Karpas-422 (cell line): ENCODE measurements around the gene PTPRK. TPM values are rescaled to one million over a fixed set of nuclear protein-coding genes. Genes with fewer than 3 reads are reported as not detected.

Source experiments
- DNase-seq: peaks from one replicate; pipeline ENCODE4 v3.0.0-alpha.2; 2015
- H2AFZ ChIP-seq: fragments of 200-600 bp; sonication (generic); 2 replicates; pipeline ENCODE4 v1.6.1; 2014; ENCODE audit warnings: antibody characterized with exemption, low read length, mixed read lengths
- H3K27ac ChIP-seq: fragments of 200-600 bp; sonication (generic); 2 replicates; pipeline ENCODE4 v1.5.1; 2014; ENCODE audit warnings: mild to moderate bottlenecking, low read length, moderate library complexity
- H3K27me3 ChIP-seq: fragments of 200-600 bp; sonication (generic); 2 replicates; pipeline ENCODE4 v1.6.1; 2014; ENCODE audit warnings: low read length, mixed read lengths
- H3K36me3 ChIP-seq: fragments of 200-600 bp; sonication (generic); 2 replicates; pipeline ENCODE4 v1.6.1; 2014; ENCODE audit warnings: low read length, mixed read lengths; ENCODE audit not compliant: insufficient read depth
- H3K4me1 ChIP-seq: fragments of 200-600 bp; sonication (generic); 2 replicates; pipeline ENCODE4 v1.6.1; 2014; ENCODE audit warnings: mild to moderate bottlenecking, low read length, mixed read lengths
- H3K4me2 ChIP-seq: fragments of 200-600 bp; sonication (generic); 2 replicates; pipeline ENCODE4 v1.6.1; 2014; ENCODE audit warnings: low read length, low read depth, mild to moderate bottlenecking; ENCODE audit not compliant: poor library complexity, severe bottlenecking
- H3K4me3 ChIP-seq: fragments of 200-600 bp; sonication (generic); 2 replicates; pipeline ENCODE4 v1.5.1; 2014; ENCODE audit warnings: mild to moderate bottlenecking, antibody characterized with exemption, low read length, mixed read lengths
- H3K79me2 ChIP-seq: fragments of 200-600 bp; sonication (generic); 2 replicates; pipeline ENCODE4 v1.6.1; 2014; ENCODE audit warnings: mild to moderate bottlenecking, low read length, mixed read lengths
- H3K9ac ChIP-seq: fragments of 200-600 bp; sonication (generic); 2 replicates; pipeline ENCODE4 v1.6.0; 2014; ENCODE audit warnings: low read length
- H3K9me2 ChIP-seq: fragments of 200-600 bp; sonication (generic), shearing (Covaris generic); replicated peaks from 2 replicates; pipeline ENCODE4 v1.6.0; 2014; ENCODE audit warnings: mild to moderate bottlenecking, low read length, moderate library complexity; ENCODE audit not compliant: insufficient read depth
- H3K9me3 ChIP-seq: fragments of 300-700, 200-600 bp; sonication (generic); 2 replicates; pipeline ENCODE4 v1.6.1; 2014; ENCODE audit warnings: low read length, mixed read lengths
- H4K20me1 ChIP-seq: fragments of 200-600 bp; sonication (generic); 2 replicates; pipeline ENCODE4 v1.6.1; 2014; ENCODE audit warnings: mild to moderate bottlenecking, antibody characterized with exemption, low read length, low read depth; ENCODE audit not compliant: insufficient read depth
- total RNA-seq: library from RNA; depleted of rRNA; stranded (reverse); fragments of >200 nt; shearing (Covaris generic); gene quantifications from 2 replicates; pipeline ENCODE4 v1.2.3, GENCODE V29; 2014; ENCODE audit warnings: low replicate concordance

PTPRK gene
- total RNA-seq, 1 experiment from 2014 or later: 0.04 TPM

DNA sequence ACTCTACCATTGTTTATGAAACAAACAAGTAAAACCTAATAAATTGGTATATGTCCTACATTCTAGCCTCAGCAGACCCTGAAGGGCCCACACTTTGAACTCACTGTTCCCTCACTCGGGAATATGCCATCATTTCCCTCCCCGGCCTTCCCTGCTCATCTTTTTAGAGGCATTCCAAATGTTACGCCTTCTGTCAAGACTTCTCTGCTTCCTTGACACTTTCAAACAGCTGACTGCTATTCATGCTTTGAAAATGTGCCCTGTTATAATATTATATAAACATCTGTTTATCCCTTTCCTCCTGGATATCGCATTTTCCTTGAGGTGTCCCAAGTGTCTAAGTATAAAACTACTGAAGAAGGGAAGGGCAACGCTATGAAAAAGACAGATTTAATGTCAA, 370.0 kb downstream of the PTPRK start:
- no peak overlapping the region for H3K4me2 ChIP-seq
- H3K9ac ChIP-seq: no peak overlapping the region
- H3K27ac ChIP-seq: no peak overlapping the region
- H4K20me1 ChIP-seq: no peaks in the 10 kb centered on the region
- no peaks in the 10 kb centered on the region for H3K4me1 ChIP-seq
- DNase-seq: no peak
- H3K36me3 ChIP-seq: no peaks in the 10 kb centered on the region
- no peaks in the 10 kb centered on the region for H3K9me2 ChIP-seq
- H3K4me3 ChIP-seq: no peak overlapping the region
- no peak overlapping the region for H2AFZ ChIP-seq
- no peaks in the 10 kb centered on the region for H3K27me3 ChIP-seq
- H3K9me3 ChIP-seq: no peaks in the 10 kb centered on the region; the same call in 1 of the 2 replicates
- no peaks in the 10 kb centered on the region for H3K79me2 ChIP-seq

DNA sequence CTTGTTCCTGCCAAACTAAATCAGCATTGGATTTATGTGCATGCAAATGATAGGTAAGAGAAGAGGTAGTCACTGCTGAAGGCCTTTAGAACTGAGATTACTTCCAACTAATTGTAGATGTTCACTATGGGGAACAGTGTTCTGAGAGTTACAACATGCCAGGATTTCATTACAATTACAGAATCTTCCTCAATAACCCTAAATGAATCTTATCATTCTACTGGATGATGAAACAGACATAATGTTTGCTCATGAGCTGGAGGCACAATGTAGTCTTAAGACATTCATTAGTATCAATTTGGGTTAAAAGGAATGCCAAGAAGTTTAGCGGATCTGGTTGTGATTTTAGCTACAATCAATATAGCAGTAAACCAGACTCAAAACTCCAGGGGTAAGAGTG, 370.6 kb downstream of the PTPRK start:
- Histone ChIP-seq H3K27me3 (no peaks in the 10 kb centered on the region), H2AFZ (no peak overlapping the region), H3K4me3 (no peak overlapping the region), H3K9me3 (no peaks in the 10 kb centered on the region; the same call in none of the 2 replicates), H3K9ac (no peak overlapping the region), H3K36me3 (no peaks in the 10 kb centered on the region), H3K9me2 (no peaks in the 10 kb centered on the region), H3K27ac (no peak overlapping the region), H3K4me1 (no peaks in the 10 kb centered on the region), H4K20me1 (no peaks in the 10 kb centered on the region), H3K4me2 (no peak overlapping the region), H3K79me2 (no peaks in the 10 kb centered on the region)
- DNase-seq: no peak

DNA sequence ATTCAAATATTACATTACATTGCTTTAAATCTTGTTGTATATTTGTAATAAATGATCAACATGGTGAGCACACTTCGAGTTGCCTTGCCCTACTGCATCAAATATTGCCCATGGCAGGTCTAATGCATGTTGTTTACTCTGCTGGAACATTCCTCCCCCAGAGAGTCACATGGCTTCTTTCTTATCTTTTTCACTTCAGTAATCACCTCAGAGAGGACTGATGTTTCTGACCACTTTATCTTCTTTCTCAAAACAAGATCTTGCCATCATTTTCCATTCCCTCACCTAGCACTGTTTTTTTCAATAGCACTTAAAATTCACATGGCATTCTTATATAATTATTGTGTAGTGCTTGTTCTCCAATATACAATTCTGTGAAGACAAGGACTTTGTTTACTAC, 376.1 kb downstream of the PTPRK start:
- H3K9ac ChIP-seq: no peak overlapping the region
- no peak overlapping the region for H2AFZ ChIP-seq
- no peaks in the 10 kb centered on the region; the same call in none of the 2 replicates for H3K9me3 ChIP-seq
- H3K4me1 ChIP-seq: no peaks in the 10 kb centered on the region
- H3K27ac ChIP-seq: no peak overlapping the region
- H4K20me1 ChIP-seq: no peaks in the 10 kb centered on the region
- no peak overlapping the region for H3K4me3 ChIP-seq
- no peaks in the 10 kb centered on the region for H3K9me2 ChIP-seq
- DNase-seq: no peak
- no peaks in the 10 kb centered on the region for H3K36me3 ChIP-seq
- H3K79me2 ChIP-seq: no peaks in the 10 kb centered on the region
- no peak overlapping the region for H3K4me2 ChIP-seq
- no peaks in the 10 kb centered on the region for H3K27me3 ChIP-seq

DNA sequence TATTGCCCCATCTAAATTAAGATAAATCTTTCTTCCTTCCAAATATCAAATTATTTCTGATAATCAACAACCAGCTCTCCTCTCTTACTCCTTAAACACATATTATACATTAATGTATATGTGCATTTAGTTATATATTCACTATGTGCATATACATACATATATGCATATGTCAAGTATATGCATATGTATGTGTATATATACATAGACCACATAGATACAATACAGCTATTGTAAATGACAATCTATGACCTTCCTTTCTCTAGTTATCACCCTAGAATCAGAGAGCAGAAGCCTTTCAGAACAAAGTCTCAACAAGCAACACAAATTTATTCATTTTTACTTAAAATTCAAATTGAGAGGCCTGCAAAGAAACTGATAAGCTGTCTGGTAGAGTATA, 378.5 kb downstream of the PTPRK start:
- no peaks in the 10 kb centered on the region for H3K27me3 ChIP-seq
- no peak overlapping the region for H3K4me2 ChIP-seq
- peaks cover 3% of the 10 kb centered on the region for H3K9me3 ChIP-seq
- no peaks in the 10 kb centered on the region for H3K4me1 ChIP-seq
- H3K9me2 ChIP-seq: no peaks in the 10 kb centered on the region
- no peaks in the 10 kb centered on the region for H3K36me3 ChIP-seq
- no peak overlapping the region for H3K9ac ChIP-seq
- H3K79me2 ChIP-seq: no peaks in the 10 kb centered on the region
- H4K20me1 ChIP-seq: no peaks in the 10 kb centered on the region
- no peak overlapping the region for H3K27ac ChIP-seq
- no peak overlapping the region for H3K4me3 ChIP-seq
- no peak for DNase-seq
- H2AFZ ChIP-seq: no peak overlapping the region

DNA sequence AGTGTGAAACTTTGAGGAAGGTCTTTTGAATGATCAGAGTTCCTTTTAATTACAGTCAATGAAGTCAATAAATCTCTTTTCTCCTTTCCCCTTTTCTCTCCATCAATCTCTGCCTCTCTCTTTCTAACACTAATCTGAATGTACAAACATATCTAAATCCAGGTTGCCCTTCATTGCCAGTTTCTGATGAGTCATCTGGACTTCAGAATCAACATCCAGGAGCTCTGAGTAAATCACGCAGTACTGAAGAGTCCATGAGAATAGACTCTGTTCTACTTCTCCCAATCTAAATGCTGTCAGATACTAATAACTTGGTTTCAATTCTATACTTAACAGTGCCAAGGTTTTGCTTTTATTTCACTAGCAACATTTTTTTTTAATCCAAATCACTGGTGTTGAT, 380.9 kb downstream of the PTPRK start:
- H3K4me2 ChIP-seq: no peak overlapping the region
- H3K9me2 ChIP-seq: no peaks in the 10 kb centered on the region
- H3K36me3 ChIP-seq: no peaks in the 10 kb centered on the region
- no peaks in the 10 kb centered on the region for H4K20me1 ChIP-seq
- no peak overlapping the region for H3K4me3 ChIP-seq
- no peaks in the 10 kb centered on the region for H3K27me3 ChIP-seq
- H3K79me2 ChIP-seq: no peaks in the 10 kb centered on the region
- H3K27ac ChIP-seq: no peak overlapping the region
- no peak for DNase-seq
- no peak overlapping the region for H2AFZ ChIP-seq
- H3K4me1 ChIP-seq: no peaks in the 10 kb centered on the region
- no peak overlapping the region for H3K9ac ChIP-seq
- peaks cover 3% of the 10 kb centered on the region; the same call in 1 of the 2 replicates for H3K9me3 ChIP-seq

DNA sequence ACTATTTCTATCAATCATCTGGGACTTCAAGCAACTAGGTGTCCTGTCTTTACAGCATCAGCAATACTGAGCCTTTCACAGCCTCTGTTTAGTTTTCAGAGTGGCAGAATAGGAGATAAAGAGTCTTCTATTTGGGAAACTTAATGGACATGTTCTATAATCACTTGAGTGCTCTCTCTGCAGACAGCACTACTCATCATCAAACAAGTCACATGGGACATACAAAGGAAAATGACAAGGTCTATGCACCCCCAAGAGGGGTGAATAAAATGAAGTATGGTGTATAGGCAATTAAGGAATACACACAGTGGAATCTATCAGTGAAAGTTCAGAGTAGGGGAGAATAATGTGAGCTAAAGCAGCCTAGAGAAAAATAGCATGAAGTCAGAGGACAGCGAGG, 381.7 kb downstream of the PTPRK start:
- Histone ChIP-seq H3K9me2 (no peaks in the 10 kb centered on the region), H3K4me1 (no peaks in the 10 kb centered on the region), H3K4me2 (no peak overlapping the region), H3K9me3 (peaks cover 6% of the 10 kb centered on the region; the same call in 1 of the 2 replicates), H3K36me3 (no peaks in the 10 kb centered on the region), H3K79me2 (no peaks in the 10 kb centered on the region), H3K4me3 (no peak overlapping the region), H3K27ac (no peak overlapping the region), H3K27me3 (no peaks in the 10 kb centered on the region), H3K9ac (no peak overlapping the region), H2AFZ (no peak overlapping the region), H4K20me1 (no peaks in the 10 kb centered on the region)
- DNase-seq: no peak

DNA sequence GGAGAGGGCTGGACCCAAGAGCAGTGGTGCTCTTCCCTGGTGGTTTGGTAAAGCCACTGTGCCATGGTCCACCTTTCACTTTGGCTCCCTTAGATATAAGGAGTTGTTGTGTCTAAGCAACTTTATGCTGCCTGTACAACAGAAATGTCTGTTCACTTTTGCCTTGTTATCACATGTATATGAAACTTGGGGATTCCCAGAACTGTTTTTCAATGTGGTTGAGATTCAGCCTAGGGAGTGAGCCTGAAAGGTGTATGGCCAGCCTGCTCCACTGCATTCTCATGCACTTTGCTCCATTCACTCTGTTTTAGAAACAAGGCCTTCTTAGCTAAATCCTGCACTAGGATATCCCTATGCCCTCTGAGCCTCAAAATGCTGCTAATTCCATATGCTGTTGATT, 385.1 kb downstream of the PTPRK start:
- no peaks in the 10 kb centered on the region for H4K20me1 ChIP-seq
- H3K4me3 ChIP-seq: no peak overlapping the region
- no peak overlapping the region for H3K4me2 ChIP-seq
- H3K27ac ChIP-seq: no peak overlapping the region
- DNase-seq: no peak
- H3K9me2 ChIP-seq: no peaks in the 10 kb centered on the region
- H3K36me3 ChIP-seq: no peaks in the 10 kb centered on the region
- no peaks in the 10 kb centered on the region for H3K4me1 ChIP-seq
- no peak overlapping the region for H2AFZ ChIP-seq
- H3K27me3 ChIP-seq: no peaks in the 10 kb centered on the region
- peaks cover 15% of the 10 kb centered on the region; the same call in 1 of the 2 replicates for H3K9me3 ChIP-seq
- no peaks in the 10 kb centered on the region for H3K79me2 ChIP-seq
- no peak overlapping the region for H3K9ac ChIP-seq

DNA sequence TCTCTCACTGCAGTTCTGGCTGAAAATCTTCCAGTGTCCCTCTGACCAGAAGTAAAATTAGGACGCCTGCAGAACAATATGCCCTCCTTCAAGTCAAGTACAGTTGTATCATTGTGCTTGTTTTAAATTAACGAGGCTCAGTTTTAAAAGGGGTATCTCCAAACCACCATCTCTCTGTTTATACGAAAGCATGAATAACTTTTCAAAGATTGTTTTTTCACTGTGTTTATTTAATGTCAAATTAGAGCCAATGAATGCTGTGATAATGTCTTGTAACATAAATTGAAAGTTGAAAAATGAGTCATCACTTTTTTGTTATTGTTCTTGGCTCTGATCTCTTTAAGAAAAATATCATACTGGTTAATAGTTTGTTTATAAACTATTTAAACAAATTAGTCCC, 388.8 kb downstream of the PTPRK start:
- H3K4me3 ChIP-seq: no peak overlapping the region
- H3K4me2 ChIP-seq: no peak overlapping the region
- H3K4me1 ChIP-seq: no peaks in the 10 kb centered on the region
- no peak overlapping the region for H3K9ac ChIP-seq
- peaks cover 16% of the 10 kb centered on the region for H3K9me3 ChIP-seq
- H3K36me3 ChIP-seq: no peaks in the 10 kb centered on the region
- no peaks in the 10 kb centered on the region for H3K79me2 ChIP-seq
- no peak for DNase-seq
- H3K27me3 ChIP-seq: no peaks in the 10 kb centered on the region
- no peak overlapping the region for H3K27ac ChIP-seq
- no peak overlapping the region for H2AFZ ChIP-seq
- H3K9me2 ChIP-seq: no peaks in the 10 kb centered on the region
- H4K20me1 ChIP-seq: no peaks in the 10 kb centered on the region

DNA sequence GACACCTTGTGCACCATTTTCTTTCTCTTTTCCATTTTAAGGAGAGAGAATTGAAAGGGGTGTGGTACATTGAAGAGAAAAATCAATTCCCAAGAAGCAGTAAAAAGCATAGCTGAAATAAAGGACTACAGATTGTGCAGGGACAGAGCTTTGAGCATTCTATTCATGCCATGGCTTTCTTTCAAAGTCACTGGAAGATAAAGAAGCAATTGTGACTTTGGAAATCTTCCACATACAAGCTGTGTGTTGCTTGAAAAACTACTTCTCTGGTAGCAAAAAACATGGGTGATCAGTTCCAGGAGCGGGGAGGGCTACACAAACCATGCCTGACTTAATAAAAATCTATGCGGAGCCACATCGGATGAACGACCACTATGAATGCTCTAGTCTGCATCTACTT, 389.4 kb downstream of the PTPRK start:
- Histone ChIP-seq H2AFZ (no peak overlapping the region), H3K27me3 (no peaks in the 10 kb centered on the region), H3K9ac (no peak overlapping the region), H3K36me3 (no peaks in the 10 kb centered on the region), H3K9me3 (peaks cover 16% of the 10 kb centered on the region), H4K20me1 (no peaks in the 10 kb centered on the region), H3K4me2 (no peak overlapping the region), H3K79me2 (no peaks in the 10 kb centered on the region), H3K27ac (no peak overlapping the region), H3K4me1 (no peaks in the 10 kb centered on the region), H3K4me3 (no peak overlapping the region), H3K9me2 (no peaks in the 10 kb centered on the region)
- no peak for DNase-seq
